ENCODE results near the gene GALNT10. TPM values are rescaled to one million over a fixed set of nuclear protein-coding genes. Genes with fewer than 3 reads are reported as not detected.

The GALNT10 gene
- total RNA-seq, 1 donor from 2014 or later, result 29.0 TPM

GRCh38 chr5:154430961-154431630, 240.6 kb downstream of the GALNT10 start:
- ATAC-seq (no peak), DNase-seq (ENCODE audit: low spot score) (no peak)
- intact Hi-C loops (cut with DNase I), result no loop called here

- ATAC-seq (no peak), DNase-seq (ENCODE audit: low spot score) (no peak)
- intact Hi-C loops (cut with DNase I), result no loop called here
These were observed 244.7 kb downstream of the GALNT10 start for GRCh38 chr5:154435226-154435625.

GRCh38 chr5:154437281-154437965, 246.9 kb downstream of the GALNT10 start:
- intact Hi-C loops (cut with DNase I), result no loop called here
- ATAC-seq, result no peak
- DNase-seq (ENCODE audit: low spot score), result no peak

GRCh38 chr5:154440540-154440939, 250.0 kb downstream of the GALNT10 start:
- no peak for ATAC-seq
- DNase-seq (ENCODE audit: low spot score), result no peak
- intact Hi-C loops (cut with DNase I), result no loop called here

GRCh38 chr5:154442801-154443200, 252.3 kb downstream of the GALNT10 start:
- DNase-seq (ENCODE audit: low spot score), result no peak
- no peak for ATAC-seq
- intact Hi-C loops (cut with DNase I), result no loop called here

- DNase-seq (ENCODE audit: low spot score) (no peak), ATAC-seq (peak; percentile 15)
- intact Hi-C loops (cut with DNase I), result no loop called here
These were observed 254.3 kb downstream of the GALNT10 start for GRCh38 chr5:154444556-154445421.

- peak; percentile 97 for DNase-seq (ENCODE audit: low spot score)
- peak; percentile 100 for ATAC-seq
- intact Hi-C loops (cut with DNase I), result no loop called here
These were observed 255.1 kb downstream of the GALNT10 start, which contains the start of gene SAP30L for GRCh38 chr5:154445422-154446194. Gene SAP30L, plus strand, starts transcription at chr5:154445997. Its CDS starts 608 bp downstream, at chr5:154446605.

GRCh38 chr5:154446195-154447088, 255.9 kb downstream of the GALNT10 start:
- ATAC-seq (peak; percentile 13), DNase-seq (ENCODE audit: low spot score) (peak; percentile 75)
- intact Hi-C loops (cut with DNase I), result no loop called here

GRCh38 chr5:154447089-154447725, 256.7 kb downstream of the GALNT10 start:
- intact Hi-C loops (cut with DNase I), result no loop called here
- no peak for ATAC-seq
- no peak for DNase-seq (ENCODE audit: low spot score)

- intact Hi-C loops (cut with DNase I), result no loop called here
- DNase-seq (ENCODE audit: low spot score) (no peak), ATAC-seq (no peak)
These were observed 259.3 kb downstream of the GALNT10 start for GRCh38 chr5:154449786-154450185.

- intact Hi-C loops (cut with DNase I), result no loop called here
- DNase-seq (ENCODE audit: low spot score) (no peak), ATAC-seq (no peak)
These were observed 261.4 kb downstream of the GALNT10 start for GRCh38 chr5:154451957-154452356.

- DNase-seq (ENCODE audit: low spot score) (no peak), ATAC-seq (no peak)
- intact Hi-C loops (cut with DNase I), result no loop called here
These were observed 265.1 kb downstream of the GALNT10 start for GRCh38 chr5:154455585-154455984.

GRCh38 chr5:154456540-154456939, 266.0 kb downstream of the GALNT10 start:
- intact Hi-C loops (cut with DNase I), result no loop called here
- DNase-seq (ENCODE audit: low spot score), result no peak
- no peak for ATAC-seq

- no peak for ATAC-seq
These were observed 268.5 kb downstream of the GALNT10 start for GRCh38 chr5:154459015-154459414.

GRCh38 chr5:154460172-154460571, 269.6 kb downstream of the GALNT10 start:
- intact Hi-C loops (cut with DNase I), result no loop called here
- ATAC-seq (no peak), DNase-seq (ENCODE audit: low spot score) (no peak)

More at GRCh38 chr5:154459015-154459414, 268.5 kb downstream of the GALNT10 start:
- no peak for DNase-seq (ENCODE audit: low spot score)
- intact Hi-C loops (cut with DNase I), result no loop called here

- ATAC-seq (no peak), DNase-seq (ENCODE audit: low spot score) (no peak)
- intact Hi-C loops (cut with DNase I), result no loop called here
These were observed 271.0 kb downstream of the GALNT10 start for GRCh38 chr5:154461531-154461930.

- ATAC-seq (no peak), DNase-seq (ENCODE audit: low spot score) (no peak)
- intact Hi-C loops (cut with DNase I), result no loop called here
These were observed 273.9 kb downstream of the GALNT10 start for GRCh38 chr5:154464438-154464837.
